Heart left ventricle (tissue), 13 donors: ENCODE results near the gene SFT2D1.

Experiments used
- POLR2A ChIP-seq, 2 donors: fragments of 450-650 bp; IDR thresholded peaks; one replicate each; pipeline ENCODE4 v1.6.1; 2017; ENCODE audit warnings: antibody characterized with exemption in 2 of 2, mild to moderate bottlenecking in 2 of 2, moderate library complexity in 2 of 2
- TF ChIP-seq, protein P1 (sequence below), 12 donors: fragments of 200-600 bp; sonication (generic) in 4 of 12; IDR thresholded peaks; one replicate each; pipeline versions ENCODE4 v1.5.0 to v1.8.0; 2018 to 2022; ENCODE audit warnings: antibody characterized with exemption in 12 of 12, mild to moderate bottlenecking in 5 of 12
- donor health status: ischemic (EF 13 %, LVEDD 7.1; RV severe dilation, severe dysfunction).
- donor health status: DM: no; HTN: yes; CAD: no.
- donor health status: DM: no; HTN: no; CAD: no.
- donor health status: ischemic (EF 25% LVEDD 6.9; RV normal size, moderate dysfunction).
- donor health status: ischemic (EF 25% LVEDD 5.7; RV mildly dilated, moderate dysfunction).
- donor health status: ischemic (EF 35%, LVEDD 5.7; RV mildly dilated, moderate dysfunction).
- donor health status: nonischemic (EF 11% LVEDD 7.7; RV severe dilation, severe dysfunction).
- donor health status: DM: yes; HTN: yes; CAD: no.
- donor health status: PGD.
- donor health status: ischemic (EF 29% LVEDD 5.4; RV normal size, mild dysfunction).
- donor health status: nonischemic (EF 23%, LVEDD 6.1; RV moderate dilation, normal function).

DNA sequence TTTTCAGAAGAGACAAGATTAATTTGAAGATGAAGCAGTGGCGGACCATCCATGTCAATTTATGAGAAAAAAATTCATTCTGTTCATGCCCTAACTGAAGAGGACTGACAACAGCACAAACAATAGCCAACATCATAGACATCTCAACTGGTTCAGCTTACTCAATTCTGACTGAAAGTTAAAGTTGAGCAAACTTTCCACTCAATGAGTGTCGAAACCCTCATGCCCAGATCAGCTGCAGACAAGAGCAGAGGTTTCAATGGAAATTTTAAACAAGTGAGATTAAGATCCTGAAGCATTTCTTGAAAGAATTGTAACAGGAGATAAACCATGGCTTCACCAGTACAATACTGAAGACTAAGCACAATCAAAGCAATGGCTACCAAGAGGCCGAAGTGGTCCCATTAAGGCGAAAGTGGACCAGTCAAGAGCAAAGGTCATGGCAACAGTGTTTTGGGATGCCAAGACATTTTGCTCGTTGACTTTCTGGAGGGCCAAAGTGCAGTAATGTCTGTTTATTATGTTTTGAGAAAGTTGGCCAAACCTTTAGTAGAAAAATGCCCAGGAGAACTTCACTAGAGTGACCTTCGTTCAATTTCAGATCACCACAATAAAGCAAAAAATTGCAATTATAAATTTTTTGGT is 6.1 kb upstream of the SFT2D1 start:
- TF ChIP-seq, protein P1, sequence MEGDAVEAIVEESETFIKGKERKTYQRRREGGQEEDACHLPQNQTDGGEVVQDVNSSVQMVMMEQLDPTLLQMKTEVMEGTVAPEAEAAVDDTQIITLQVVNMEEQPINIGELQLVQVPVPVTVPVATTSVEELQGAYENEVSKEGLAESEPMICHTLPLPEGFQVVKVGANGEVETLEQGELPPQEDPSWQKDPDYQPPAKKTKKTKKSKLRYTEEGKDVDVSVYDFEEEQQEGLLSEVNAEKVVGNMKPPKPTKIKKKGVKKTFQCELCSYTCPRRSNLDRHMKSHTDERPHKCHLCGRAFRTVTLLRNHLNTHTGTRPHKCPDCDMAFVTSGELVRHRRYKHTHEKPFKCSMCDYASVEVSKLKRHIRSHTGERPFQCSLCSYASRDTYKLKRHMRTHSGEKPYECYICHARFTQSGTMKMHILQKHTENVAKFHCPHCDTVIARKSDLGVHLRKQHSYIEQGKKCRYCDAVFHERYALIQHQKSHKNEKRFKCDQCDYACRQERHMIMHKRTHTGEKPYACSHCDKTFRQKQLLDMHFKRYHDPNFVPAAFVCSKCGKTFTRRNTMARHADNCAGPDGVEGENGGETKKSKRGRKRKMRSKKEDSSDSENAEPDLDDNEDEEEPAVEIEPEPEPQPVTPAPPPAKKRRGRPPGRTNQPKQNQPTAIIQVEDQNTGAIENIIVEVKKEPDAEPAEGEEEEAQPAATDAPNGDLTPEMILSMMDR (IDR thresholded peaks at IDR 0.05) = no peak
- no peak for TF ChIP-seq POLR2A (IDR thresholded peaks at IDR 0.05)
